Astrocyte (in vitro differentiated cells and primary cell): ENCODE data around the gene NDUFA13. TPM values are rescaled to one million over a fixed set of nuclear protein-coding genes. Genes with fewer than 3 reads are reported as not detected.

Source experiments
- DNase-seq: peaks from one replicate; pipeline ENCODE4 v3.0.0-alpha.2; 2010; ENCODE audit warnings: low read depth
- FAIRE-seq: peaks from 2 replicates; lab custom pipeline; 2011; peaks lifted over from hg19 to GRCh38; lab: Jason Lieb, UNC
- H2AFZ ChIP-seq: 2 replicates; pipeline ENCODE4 v1.6.0; 2012; ENCODE audit warnings: low read depth, low read length, inconsistent platforms
- H3K27ac ChIP-seq: 2 replicates; pipeline ENCODE4 v1.5.1; 2011; ENCODE audit warnings: low read depth, low read length, inconsistent platforms
- H3K27me3 ChIP-seq: 2 replicates; pipeline ENCODE4 v1.6.0; 2011; ENCODE audit warnings: low read length, inconsistent platforms; ENCODE audit not compliant: insufficient read depth
- H3K36me3 ChIP-seq: 2 replicates; pipeline ENCODE4 v1.5.1; 2011; ENCODE audit warnings: low read length, inconsistent platforms; ENCODE audit not compliant: insufficient read depth
- H3K4me1 ChIP-seq: 2 replicates; pipeline ENCODE4 v1.5.1; 2011; ENCODE audit warnings: low read length, inconsistent platforms; ENCODE audit not compliant: insufficient read depth
- H3K4me2 ChIP-seq: 2 replicates; pipeline ENCODE4 v1.6.0; 2012; ENCODE audit warnings: low read length, inconsistent platforms
- H3K4me3 ChIP-seq: 2 replicates; pipeline ENCODE4 v1.5.1; 2011; ENCODE audit warnings: low read depth, mild to moderate bottlenecking, low read length, inconsistent platforms; ENCODE audit not compliant: insufficient read depth
- H3K79me2 ChIP-seq: 2 replicates; pipeline ENCODE4 v1.6.0; 2012; ENCODE audit warnings: mild to moderate bottlenecking, low read length, inconsistent platforms; ENCODE audit not compliant: insufficient read depth
- H3K9ac ChIP-seq: 2 replicates; pipeline ENCODE4 v1.6.0; 2012; ENCODE audit warnings: mild to moderate bottlenecking, low read length, inconsistent platforms
- H3K9me3 ChIP-seq: 2 replicates; pipeline ENCODE4 v1.5.1; 2012; ENCODE audit warnings: low read depth, mild to moderate bottlenecking, low read length, inconsistent platforms; ENCODE audit not compliant: insufficient read depth
- H4K20me1 ChIP-seq: 2 replicates; pipeline ENCODE4 v1.6.0; 2012; ENCODE audit warnings: low read length, inconsistent platforms; ENCODE audit not compliant: insufficient read depth
- H3K27ac Mint-ChIP-seq: one replicate; pipeline ENCODE4 v1.8.0; 2021; ENCODE audit warnings: mild to moderate bottlenecking, mixed read lengths; ENCODE audit not compliant: unreplicated experiment
- H3K27me3 Mint-ChIP-seq: one replicate; pipeline ENCODE4 v1.8.0; 2021; ENCODE audit warnings: low read depth, mixed read lengths; ENCODE audit not compliant: unreplicated experiment
- H3K36me3 Mint-ChIP-seq: one replicate; pipeline ENCODE4 v1.8.0; 2021; ENCODE audit warnings: low read depth, mixed read lengths; ENCODE audit not compliant: unreplicated experiment
- H3K4me1 Mint-ChIP-seq: one replicate; pipeline ENCODE4 v1.8.0; 2021; ENCODE audit warnings: low read depth, mixed read lengths; ENCODE audit not compliant: unreplicated experiment
- H3K4me3 Mint-ChIP-seq: one replicate; pipeline ENCODE4 v1.8.0; 2021; ENCODE audit warnings: mild to moderate bottlenecking, moderate library complexity, mixed read lengths; ENCODE audit not compliant: unreplicated experiment
- H3K9me3 Mint-ChIP-seq: one replicate; pipeline ENCODE4 v1.8.0; 2021; ENCODE audit warnings: mild to moderate bottlenecking, mixed read lengths; ENCODE audit not compliant: unreplicated experiment
- CTCF ChIP-seq: IDR thresholded peaks from 2 replicates; pipeline ENCODE4 v1.5.1; 2011; ENCODE audit warnings: low read depth, mild to moderate bottlenecking, inconsistent platforms, low read length, moderate library complexity; ENCODE audit not compliant: insufficient read depth
- EZH2 ChIP-seq: IDR thresholded peaks from 2 replicates; pipeline ENCODE4 v1.6.1; 2012; ENCODE audit warnings: mild to moderate bottlenecking, low read length, inconsistent platforms; ENCODE audit not compliant: insufficient read depth
- total RNA-seq: library from RNA; stranded (reverse); gene quantifications from 2 replicates; pipeline ENCODE4 v1.2.1, GENCODE V29; 2021

The NDUFA13 gene
- total RNA-seq, 1 donor from 2014 or later: 311 TPM

DNA sequence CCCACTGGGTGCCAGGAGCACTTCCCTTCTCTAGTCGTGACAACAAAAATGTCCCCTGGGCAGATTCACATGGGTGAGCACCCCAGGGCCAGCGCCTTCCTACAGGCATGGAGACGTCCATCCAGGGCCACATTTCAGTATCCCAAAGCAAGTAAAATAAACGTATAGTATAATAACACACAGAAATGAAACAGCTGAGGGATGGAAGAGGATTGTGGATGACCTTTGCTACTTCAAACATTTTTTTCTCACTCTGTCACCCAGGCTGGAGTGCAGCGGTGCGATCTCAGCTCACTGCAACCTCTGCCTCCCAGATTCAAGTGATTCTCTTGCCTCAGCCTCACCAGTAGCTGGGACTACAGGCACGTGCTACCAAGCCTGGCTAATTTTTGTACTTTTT is 50.3 kb downstream of the NDUFA13 start:
- Histone ChIP-seq H3K4me1 (peaks cover 4% of the 10 kb centered on the region), H3K9ac (no peak overlapping the region), H4K20me1 (no peaks in the 10 kb centered on the region), H3K27me3 (no peaks in the 10 kb centered on the region), H3K9me3 (no peaks in the 10 kb centered on the region), H3K36me3 (no peaks in the 10 kb centered on the region), H2AFZ (no peak overlapping the region), H3K27ac (no peak overlapping the region), H3K79me2 (no peaks in the 10 kb centered on the region), H3K4me2 (no peak overlapping the region), H3K4me3 (no peak overlapping the region)
- H3K4me3 Mint-ChIP-seq: no peak overlapping the region
- peaks cover 15% of the 10 kb centered on the region for H3K27me3 Mint-ChIP-seq
- DNase-seq (peak; percentile 24), FAIRE-seq (no peak)
- peaks cover 12% of the 10 kb centered on the region for H3K9me3 Mint-ChIP-seq
- TF ChIP-seq CTCF: no peak
- no peak for TF ChIP-seq EZH2
- no peak overlapping the region for H3K27ac Mint-ChIP-seq
- H3K4me1 Mint-ChIP-seq: peaks cover 2% of the 10 kb centered on the region
- H3K36me3 Mint-ChIP-seq: peaks cover 15% of the 10 kb centered on the region

DNA sequence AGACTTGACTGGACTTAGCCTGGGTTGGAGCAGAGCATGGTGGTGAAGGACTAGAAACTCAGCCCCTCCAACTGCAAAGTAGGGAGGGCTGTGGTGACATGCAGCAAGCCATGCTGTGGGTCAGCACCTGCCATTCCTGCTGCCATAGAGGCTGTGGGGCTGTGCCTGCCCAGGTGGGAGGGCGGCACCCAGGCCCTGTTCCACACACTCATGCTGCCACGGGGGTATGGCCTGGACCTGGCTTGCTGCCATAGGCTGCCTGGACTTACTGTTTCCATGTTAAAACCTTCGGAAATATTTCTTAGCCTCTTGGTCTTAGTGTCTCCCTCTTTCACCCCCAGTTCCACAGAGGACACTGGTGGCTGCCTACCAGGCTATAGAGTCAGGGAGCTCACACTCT is 51.4 kb downstream of the NDUFA13 start:
- H3K4me3 Mint-ChIP-seq: no peak overlapping the region
- H3K4me1 ChIP-seq: peaks cover 4% of the 10 kb centered on the region
- no peaks in the 10 kb centered on the region for H3K36me3 ChIP-seq
- DNase-seq (no peak), FAIRE-seq (no peak)
- H3K9me3 Mint-ChIP-seq: peaks cover 12% of the 10 kb centered on the region
- H3K4me3 ChIP-seq: no peak overlapping the region
- peaks cover 2% of the 10 kb centered on the region for H3K4me1 Mint-ChIP-seq
- H3K27ac ChIP-seq: no peak overlapping the region
- H3K79me2 ChIP-seq: no peaks in the 10 kb centered on the region
- no peaks in the 10 kb centered on the region for H3K27me3 ChIP-seq
- no peaks in the 10 kb centered on the region for H3K9me3 ChIP-seq
- no peaks in the 10 kb centered on the region for H4K20me1 ChIP-seq
- peaks cover 8% of the 10 kb centered on the region for H3K27me3 Mint-ChIP-seq
- H3K4me2 ChIP-seq: no peak overlapping the region
- H3K27ac Mint-ChIP-seq: no peak overlapping the region
- H3K9ac ChIP-seq: no peak overlapping the region
- H2AFZ ChIP-seq: no peak overlapping the region
- TF ChIP-seq EZH2: no peak
- no peak for TF ChIP-seq CTCF
- H3K36me3 Mint-ChIP-seq: peaks cover 9% of the 10 kb centered on the region

- TF ChIP-seq EZH2 (no peak), CTCF (no peak)
Observed at GRCh38 chr19:19568802-19569756, 53.1 kb downstream of the NDUFA13 start.

More at GRCh38 chr19:19568802-19569756, 53.1 kb downstream of the NDUFA13 start:
- Mint-ChIP-seq H3K4me3 (no peak overlapping the region), H3K27ac (no peak overlapping the region), H3K36me3 (peaks cover 9% of the 10 kb centered on the region), H3K27me3 (peaks cover 6% of the 10 kb centered on the region), H3K9me3 (peaks cover 12% of the 10 kb centered on the region), H3K4me1 (peaks cover 2% of the 10 kb centered on the region)
- Histone ChIP-seq H3K4me1 (peaks cover 4% of the 10 kb centered on the region), H3K79me2 (no peaks in the 10 kb centered on the region), H3K4me2 (no peak overlapping the region), H2AFZ (no peak overlapping the region), H3K4me3 (no peak overlapping the region), H3K9me3 (no peaks in the 10 kb centered on the region), H3K9ac (no peak overlapping the region), H3K27ac (no peak overlapping the region), H3K36me3 (no peaks in the 10 kb centered on the region), H3K27me3 (no peaks in the 10 kb centered on the region), H4K20me1 (no peaks in the 10 kb centered on the region)
- FAIRE-seq (no peak), DNase-seq (peak; percentile 59)
